Stimulated activated CD8-positive, alpha-beta memory T cell treated with anti-CD3 and anti-CD28 coated beads, Interleukin-4, amount 100 ng/mL, for 48 hours (primary cell): Measurements from ENCODE around the gene CLIP2.

Source experiments
- DNase-seq: peaks from one replicate; pipeline ENCODE4 v3.0.0-alpha.2; 2020

CLIP2 gene

GRCh38 chr7:74449144-74449543, 159.9 kb downstream of the CLIP2 start:
- no peak for DNase-seq

GRCh38 chr7:74449809-74450397, 160.7 kb downstream of the CLIP2 start:
- DNase-seq: peak; percentile 89

GRCh38 chr7:74452748-74453321, 163.6 kb downstream of the CLIP2 start:
- DNase-seq: peak; percentile 48

GRCh38 chr7:74453322-74454011, 164.3 kb downstream of the CLIP2 start, which contains the start of gene GTF2IRD1:
TSS of gene GTF2IRD1 (plus strand) at chr7:74453906. CDS start at chr7:74508081, 54,175 bp downstream.
- peak; percentile 67 for DNase-seq

- DNase-seq: peak; percentile 34
Observed at GRCh38 chr7:74454021-74454924, 165.1 kb downstream of the CLIP2 start.

GRCh38 chr7:74454925-74455288, 165.7 kb downstream of the CLIP2 start:
- no peak for DNase-seq

GRCh38 chr7:74455291-74455804, 166.1 kb downstream of the CLIP2 start:
- DNase-seq: no peak
